ENCODE data around the gene GMCL1. TPM values are rescaled to one million over a fixed set of nuclear protein-coding genes. Genes with fewer than 3 reads are reported as not detected.

Gene GMCL1
- total and polyA plus RNA-seq, 2 of the 13 experiments (the other 11 are each of a cell fraction or from before 2014, with no cell fraction given): 18.7 to 24.0 TPM

DNA sequence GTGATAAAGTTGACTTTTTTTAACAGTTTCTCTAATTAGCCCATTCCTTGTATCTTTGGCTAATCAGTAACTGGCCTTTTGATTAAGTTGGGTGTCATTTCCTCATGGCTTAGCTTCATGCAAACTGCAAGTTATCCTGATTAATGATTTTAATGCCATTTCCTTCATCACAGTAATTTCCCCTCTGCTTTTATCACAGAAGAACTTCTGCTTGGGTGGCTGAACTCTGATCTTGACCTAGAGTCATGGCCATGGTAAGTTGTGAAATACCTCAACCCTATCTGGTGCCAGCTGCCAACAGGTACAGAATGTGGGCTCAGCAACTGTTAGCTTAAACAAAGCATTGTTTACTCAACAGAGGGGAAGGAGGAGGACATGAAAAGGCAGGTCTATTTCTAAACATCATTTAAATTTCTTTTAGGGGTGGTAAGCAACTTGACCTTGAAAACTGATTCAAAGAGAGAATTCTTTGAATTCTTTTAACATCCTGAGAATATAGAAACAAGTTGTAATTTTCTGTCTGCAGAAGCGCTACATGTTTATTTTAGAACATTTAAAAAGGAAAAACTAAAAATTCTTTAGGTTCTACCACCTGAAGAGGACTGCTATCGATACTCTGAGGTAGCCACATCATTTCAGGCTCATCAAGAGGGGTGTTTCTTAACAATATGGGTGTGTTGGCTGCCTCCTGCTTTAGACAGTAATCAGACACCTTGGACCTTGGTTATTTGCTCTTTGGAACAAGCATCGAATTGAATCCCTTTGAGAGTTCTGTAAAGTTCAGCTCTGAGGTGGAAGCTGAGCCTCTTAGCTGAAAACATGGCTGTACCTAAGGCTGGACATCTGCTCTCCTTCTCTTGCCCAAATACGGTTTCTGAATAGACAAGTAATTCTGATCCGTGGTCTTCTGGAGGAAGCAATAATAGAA, 47.9 kb upstream of the GMCL1 start (continued):
- TF ChIP-seq, protein P1, sequence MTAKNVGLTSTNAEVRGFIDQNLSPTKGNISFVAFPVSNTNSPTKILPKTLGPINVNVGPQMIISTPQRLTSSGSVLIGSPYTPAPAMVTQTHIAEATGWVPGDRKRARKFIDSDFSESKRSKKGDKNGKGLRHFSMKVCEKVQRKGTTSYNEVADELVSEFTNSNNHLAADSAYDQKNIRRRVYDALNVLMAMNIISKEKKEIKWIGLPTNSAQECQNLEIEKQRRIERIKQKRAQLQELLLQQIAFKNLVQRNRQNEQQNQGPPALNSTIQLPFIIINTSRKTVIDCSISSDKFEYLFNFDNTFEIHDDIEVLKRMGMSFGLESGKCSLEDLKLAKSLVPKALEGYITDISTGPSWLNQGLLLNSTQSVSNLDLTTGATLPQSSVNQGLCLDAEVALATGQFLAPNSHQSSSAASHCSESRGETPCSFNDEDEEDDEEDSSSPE (CRISPR knock-in tag; IDR thresholded peaks at IDR 0.05): no peak; the same call in 1 of the 2 replicates
- TF ChIP-seq ZNF101 (CRISPR knock-in tag; IDR thresholded peaks at IDR 0.05; ENCODE audit: borderline replicate concordance, low read depth): no peak
- no peak for TF ChIP-seq ZNF83 (CRISPR knock-in tag; IDR thresholded peaks at IDR 0.05; ENCODE audit: borderline replicate concordance)
- TF ChIP-seq ZNF788 (CRISPR knock-in tag; IDR thresholded peaks at IDR 0.05; ENCODE audit: borderline replicate concordance): peak; percentile 54; the same call in 1 of the 2 replicates
- no peak for TF ChIP-seq RAD21 (CRISPR knock-in tag; IDR thresholded peaks at IDR 0.05)
- no peak for TF ChIP-seq THAP7 (CRISPR knock-in tag; IDR thresholded peaks at IDR 0.05)
- TF ChIP-seq RXRB (CRISPR knock-in tag; IDR thresholded peaks at IDR 0.05; ENCODE audit: borderline replicate concordance): peak; percentile 100
- TF ChIP-seq TEF (CRISPR knock-in tag; IDR thresholded peaks at IDR 0.05): no peak
- no peak for TF ChIP-seq ZNF672 (CRISPR knock-in tag; IDR thresholded peaks at IDR 0.05)
- TF ChIP-seq FOSL1 (CRISPR knock-in tag; IDR thresholded peaks at IDR 0.05; ENCODE audit: borderline replicate concordance): peak; percentile 55; the same call in 1 of the 2 replicates
- TF ChIP-seq ZNF775 (CRISPR knock-in tag; IDR thresholded peaks at IDR 0.05; ENCODE audit: borderline replicate concordance): 0 out of 2 replicates have a peak, but pooled peaks have one; percentile 68
- no peak for TF ChIP-seq ZNF224 (CRISPR knock-in tag; IDR thresholded peaks at IDR 0.05)
- no peak for TF ChIP-seq SYNCRIP (IDR thresholded peaks at IDR 0.05; ENCODE audit: insufficient read depth, low read depth, low read length)
- TF ChIP-seq RERE (CRISPR knock-in tag; IDR thresholded peaks at IDR 0.05; ENCODE audit: low read depth): peak; percentile 98
- peak; percentile 91 for TF ChIP-seq ZSCAN25 (CRISPR knock-in tag; IDR thresholded peaks at IDR 0.05)
- no peak for TF ChIP-seq ZNF570 (CRISPR knock-in tag; IDR thresholded peaks at IDR 0.05; ENCODE audit: borderline replicate concordance)
